ENCODE measurements around the gene ASTL.

Gene ASTL

GRCh38 chr2:96159084-96159830, 21.0 kb upstream of the ASTL start:
- DNase-seq (ENCODE audit: low spot score) = peak; percentile 8

- peak; percentile 7 for DNase-seq (ENCODE audit: low spot score)
These were observed 20.2 kb upstream of the ASTL start for GRCh38 chr2:96158554-96158940.

DNA sequence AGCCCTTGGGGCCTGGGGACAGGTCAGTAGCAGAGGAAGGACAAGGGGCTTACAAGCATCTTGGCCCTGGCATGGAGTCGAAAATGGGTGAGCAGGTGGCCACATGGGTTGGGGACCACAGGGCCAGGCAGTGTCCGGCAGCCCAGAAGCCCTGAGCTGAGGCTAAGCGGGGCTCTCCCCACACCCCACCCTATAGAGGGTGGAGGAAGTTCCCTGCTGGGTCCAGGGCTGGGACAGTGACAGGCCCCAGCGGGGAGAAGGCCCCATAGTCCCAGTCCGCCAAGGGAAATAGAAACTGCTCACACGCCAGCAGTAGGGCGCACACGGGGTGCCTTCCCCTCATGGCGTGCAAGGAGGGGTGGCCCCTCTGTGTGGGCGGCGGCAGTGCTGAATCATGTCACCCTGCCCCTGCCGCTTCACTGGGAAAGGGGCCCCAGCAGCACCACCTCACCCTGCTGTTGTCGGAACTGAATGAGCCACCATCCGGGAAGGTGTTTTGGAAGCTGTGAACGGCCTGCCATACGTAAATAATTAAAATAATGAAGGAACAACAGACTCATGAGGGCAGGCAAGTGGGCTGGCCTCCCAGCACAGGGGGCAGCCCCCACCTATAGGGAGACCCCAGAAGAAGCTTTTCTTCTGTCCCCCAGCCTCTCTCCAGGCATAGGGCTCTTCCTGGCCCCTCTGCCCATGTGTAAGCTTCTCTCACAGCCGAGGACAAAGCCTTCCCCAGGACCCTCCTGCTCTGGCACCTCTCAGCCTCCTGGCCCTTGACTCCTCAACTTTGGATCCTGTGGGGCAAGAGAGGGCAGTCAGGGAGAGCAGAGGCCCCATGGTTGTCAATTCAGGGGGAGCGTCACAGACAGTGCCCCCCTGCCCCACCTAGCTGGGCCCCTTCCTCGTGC, 19.6 kb upstream of the ASTL start:
- peak; percentile 15 for DNase-seq (ENCODE audit: low spot score)

DNA sequence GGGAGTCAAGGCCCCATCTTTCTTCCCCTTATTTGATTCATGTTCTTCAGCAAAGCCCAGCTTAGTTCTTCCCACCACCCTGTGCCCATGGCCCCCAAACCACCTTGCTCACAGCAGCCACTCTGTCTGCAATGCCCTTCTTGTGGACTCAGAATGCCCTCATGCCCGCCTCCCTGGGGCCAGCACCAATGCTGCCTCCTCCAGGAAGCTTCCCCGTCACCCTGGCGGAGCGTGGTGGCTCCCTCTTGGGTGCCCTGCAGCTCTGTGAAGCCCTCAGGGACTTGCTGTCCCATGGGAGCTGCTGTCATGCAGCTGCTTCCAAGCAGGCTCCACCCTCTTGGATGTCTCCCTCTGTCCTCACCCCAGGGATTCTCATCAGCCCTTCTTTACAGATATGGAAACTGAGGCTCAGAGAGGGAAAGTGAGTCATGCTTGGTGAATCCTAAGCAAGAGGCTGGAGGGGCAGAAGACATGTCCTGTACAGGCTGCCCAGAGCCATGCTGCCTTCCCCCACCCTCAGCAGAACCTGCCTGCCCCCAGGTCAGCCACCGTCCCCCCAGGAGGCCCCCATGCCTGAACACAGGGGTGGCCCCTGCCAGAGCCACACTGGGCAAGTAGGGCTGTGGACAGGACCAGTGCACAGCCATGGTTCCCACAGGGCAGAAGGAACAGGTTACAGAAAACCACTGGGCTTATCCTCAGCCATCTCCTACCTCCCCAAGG, 18.8 kb upstream of the ASTL start:
- peak; percentile 65 for DNase-seq (ENCODE audit: low spot score)

DNA sequence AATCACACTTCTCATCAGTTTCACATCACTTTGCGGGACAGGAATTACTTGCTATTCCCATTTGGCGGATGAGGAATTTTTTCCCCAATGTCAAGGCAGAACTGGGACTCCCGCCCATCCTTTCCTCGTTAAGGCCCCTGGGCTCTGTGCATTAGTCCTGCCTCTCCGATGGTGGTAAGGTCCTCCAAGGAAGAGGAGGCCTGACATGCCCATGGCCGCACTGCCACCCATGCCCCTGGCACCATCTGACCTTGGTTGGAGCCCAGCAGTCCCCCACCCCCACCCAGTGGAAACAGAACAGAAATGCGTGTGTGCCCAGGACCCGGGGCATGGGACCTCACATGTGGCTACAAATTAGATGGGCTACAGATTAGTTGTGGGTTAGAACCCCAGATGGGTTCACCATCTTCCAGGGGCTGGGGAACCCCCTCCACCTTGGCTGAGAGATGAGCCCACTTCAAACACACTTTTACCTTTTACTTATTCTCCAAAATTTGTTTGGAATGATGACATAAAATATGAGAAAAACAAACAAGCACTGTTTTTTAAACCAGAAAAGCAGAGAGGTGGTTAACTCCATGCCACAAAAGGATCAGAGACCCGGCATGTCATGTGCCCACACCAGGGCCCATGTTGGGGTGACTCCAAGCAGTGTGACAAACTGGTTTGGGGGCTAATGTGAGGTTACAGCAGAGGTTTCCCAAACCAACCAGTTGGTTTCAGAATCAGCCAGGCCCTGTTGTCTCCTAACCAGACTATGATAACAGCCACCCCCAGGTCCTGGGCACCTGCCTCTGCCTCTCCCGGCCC, 17.9 kb upstream of the ASTL start:
- peak; percentile 20 for DNase-seq (ENCODE audit: low spot score)

GRCh38 chr2:96154506-96155380, 16.4 kb upstream of the ASTL start:
- DNase-seq (ENCODE audit: low spot score) = peak; percentile 20

DNA sequence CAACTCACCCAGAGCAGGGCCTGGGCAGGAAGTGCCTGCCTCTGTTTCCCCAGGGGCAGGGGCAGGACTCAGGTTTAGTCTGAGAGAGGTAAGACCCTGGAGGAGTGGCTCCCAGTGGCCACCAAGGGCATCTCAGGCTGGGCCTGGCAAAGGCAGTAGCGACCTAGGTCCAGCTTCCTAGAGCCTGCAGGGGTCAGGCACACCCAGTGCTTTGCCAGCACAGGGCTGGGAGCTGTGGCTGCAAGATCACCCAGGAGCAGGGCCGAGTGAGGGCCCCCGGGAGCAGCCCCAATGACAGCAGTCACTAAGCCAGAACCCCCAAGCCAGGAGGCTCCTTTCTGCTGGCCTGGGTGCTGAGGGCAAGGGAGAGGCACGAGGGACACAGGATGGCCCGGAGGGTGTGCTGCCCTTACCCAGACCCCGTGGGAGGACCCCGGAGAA, 15.7 kb upstream of the ASTL start:
- DNase-seq (ENCODE audit: low spot score) = peak; percentile 20

DNA sequence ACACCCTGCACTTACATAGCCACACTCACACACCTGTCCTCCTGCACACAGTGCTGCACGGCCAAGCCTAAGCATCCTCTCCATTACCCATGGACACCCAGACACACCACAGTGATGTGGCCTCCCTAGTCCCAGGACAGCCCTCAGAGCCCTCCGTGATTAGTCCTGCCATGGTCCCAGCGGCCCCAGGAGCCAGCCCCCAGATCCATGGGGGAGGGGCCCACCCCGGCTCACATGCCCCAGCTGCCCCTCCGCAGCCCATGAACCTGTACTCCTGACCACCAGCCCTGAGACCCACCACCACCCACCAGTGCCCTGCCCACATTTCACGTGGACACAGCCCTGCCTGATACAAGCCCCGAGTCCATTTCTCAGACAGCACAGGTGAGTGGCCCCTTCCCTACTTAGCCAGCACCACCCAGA, 15.0 kb upstream of the ASTL start:
- DNase-seq (ENCODE audit: low spot score) = no peak

- DNase-seq (ENCODE audit: low spot score) = peak; percentile 76
These were observed 14.2 kb upstream of the ASTL start for GRCh38 chr2:96152304-96153161.

GRCh38 chr2:96151595-96152303, 13.4 kb upstream of the ASTL start:
- DNase-seq (ENCODE audit: low spot score) = no peak

- no peak for DNase-seq (ENCODE audit: low spot score)
These were observed 12.7 kb upstream of the ASTL start for GRCh38 chr2:96150791-96151594.

- DNase-seq (ENCODE audit: low spot score) = no peak
These were observed 11.8 kb upstream of the ASTL start for GRCh38 chr2:96150007-96150640.

GRCh38 chr2:96148410-96149217, 10.3 kb upstream of the ASTL start:
- DNase-seq (ENCODE audit: low spot score) = peak; percentile 29

GRCh38 chr2:96147593-96148201, 9.4 kb upstream of the ASTL start:
- DNase-seq (ENCODE audit: low spot score) = no peak

DNA sequence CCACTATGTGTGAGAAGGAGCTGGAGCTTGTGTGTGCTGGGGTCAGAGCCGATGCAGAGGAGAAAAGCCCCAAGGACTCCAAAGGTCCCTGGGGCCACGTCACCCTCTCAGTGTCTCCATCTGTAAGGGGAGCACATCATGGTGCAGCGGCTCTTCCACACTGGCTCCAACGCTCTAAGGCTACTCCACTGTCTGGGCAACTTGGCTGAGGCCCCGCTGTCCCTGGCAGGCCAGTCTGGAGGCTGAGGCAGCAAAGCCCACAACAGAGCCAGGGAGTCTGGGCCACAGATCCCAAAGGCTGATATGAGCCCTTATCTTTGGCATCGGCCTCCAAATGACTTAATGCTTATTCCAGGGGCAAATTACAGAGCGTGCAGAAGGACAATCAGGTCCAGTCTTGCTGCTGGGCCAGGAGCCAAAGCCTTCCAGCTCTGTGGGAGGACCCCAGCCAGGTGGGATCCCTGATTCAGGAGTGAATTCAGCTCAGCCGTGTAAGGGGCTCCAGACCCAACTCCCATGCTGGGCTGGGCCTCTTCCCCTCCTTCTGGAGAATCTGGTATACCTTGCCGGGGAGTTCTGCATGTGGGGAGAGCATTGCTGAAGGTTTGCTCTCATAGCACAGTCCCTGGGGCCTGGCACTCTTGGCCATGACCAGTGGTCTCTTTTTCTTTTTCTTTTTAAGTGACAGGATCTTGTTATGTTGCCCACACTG, 8.7 kb upstream of the ASTL start:
- DNase-seq (ENCODE audit: low spot score) = no peak
